HepG2 (cell line): ENCODE results near the gene PRSS36. TPM values are rescaled to one million over a fixed set of nuclear protein-coding genes. Genes with fewer than 3 reads are reported as not detected.

ENCODE experiments used
- ATAC-seq: fragments of 200-7000 bp; cut with Tn5 transposase; 3 replicates; pipeline ENCODE4 v1.9.1; 2020; ENCODE audit warnings: mild to moderate bottlenecking, moderate library complexity
- BruUV-seq: library from RNA; stranded (reverse); fragments of 400-500 nt; replicated peaks from 2 replicates; lab custom pipeline; 2021; lab: Mats Ljungman, UMichigan
- CTCF ChIA-PET: fragments of 300-600 bp; formaldehyde crosslinking; extraction: SDS; loops from one replicate; lab custom pipeline; 2021; ENCODE audit warnings: low total read pairs, inconsistent platforms, low intra/inter-chr PET ratio; lab: Yijun Ruan, JAX
- POLR2A ChIA-PET: fragments of 350-600 bp; sonication (Branson Sonifier 250); formaldehyde crosslinking; loops from one replicate; lab custom pipeline; 2020; ENCODE audit warnings: antibody characterized with exemption, inconsistent platforms; lab: Yijun Ruan, JAX
- DNase-seq: peaks from one replicate; pipeline ENCODE4 v3.0.0-alpha.2; 2015; ENCODE audit warnings: low spot score
- FAIRE-seq: peaks from 3 replicates; lab custom pipeline; 2011; peaks lifted over from hg19 to GRCh38; lab: Jason Lieb, UNC
- H2AFZ ChIP-seq: one replicate; pipeline ENCODE4 v1.6.1; 2011; ENCODE audit warnings: low read length, inconsistent platforms
- H3K27ac ChIP-seq: fragments of 300-600 bp; 3 replicates; pipeline ENCODE4 v1.8.0; 2011; ENCODE audit warnings: mixed run types, mild to moderate bottlenecking, mixed read lengths, low read length, inconsistent platforms; ENCODE audit not compliant: insufficient read depth; ENCODE audit errors: extremely low read length
- H3K27me3 ChIP-seq, 2 experiments: fragments of 200-600 bp in 1 of 2; 2 replicates in 1 of 2; 3 replicates in 1 of 2; pipeline versions ENCODE4 v1.6.0 to v1.8.0; 2011; ENCODE audit warnings: low read length in 2 of 2, mild to moderate bottlenecking in 2 of 2, moderate library complexity in 2 of 2, inconsistent platforms in 1 of 2; ENCODE audit not compliant: insufficient read depth in 2 of 2, control insufficient read depth in 1 of 2
- H3K36me3 ChIP-seq, 2 experiments: fragments of 200-600 bp in 1 of 2; replicated peaks in 1 of 2; 2 replicates in 1 of 2; 3 replicates in 1 of 2; pipeline versions ENCODE4 v1.5.1 to v1.8.0; 2011; ENCODE audit warnings: low read length in 2 of 2, inconsistent platforms in 1 of 2; ENCODE audit not compliant: insufficient read depth in 2 of 2, control insufficient read depth in 1 of 2
- H3K4me1 ChIP-seq: 2 replicates; pipeline ENCODE4 v1.5.1; 2012; ENCODE audit warnings: low read length, inconsistent platforms; ENCODE audit not compliant: insufficient read depth
- H3K4me2 ChIP-seq: 2 replicates; pipeline ENCODE4 v1.6.0; 2011; ENCODE audit warnings: low read depth, low read length, inconsistent platforms
- H3K4me3 ChIP-seq, 3 experiments: fragments of 200-600 bp in 1 of 3; sonication (generic), shearing (Covaris generic) in 1 of 3; replicated peaks in 1 of 3; 2 replicates each; pipeline ENCODE4 v1.5.1; 2011 to 2016; ENCODE audit warnings: low read length in 3 of 3, inconsistent platforms in 2 of 3, low read depth in 2 of 3, mild to moderate bottlenecking in 2 of 3, control low read depth in 1 of 3, mixed read lengths in 1 of 3; ENCODE audit not compliant: insufficient read depth in 1 of 3
- H3K79me2 ChIP-seq: one replicate; pipeline ENCODE4 v1.6.1; 2011; ENCODE audit warnings: low read length, inconsistent platforms; ENCODE audit not compliant: insufficient read depth
- H3K9ac ChIP-seq: 2 replicates; pipeline ENCODE4 v1.6.0; 2011; ENCODE audit warnings: mild to moderate bottlenecking, low read depth, low read length, inconsistent platforms; ENCODE audit not compliant: insufficient read depth
- H3K9me3 ChIP-seq: 2 replicates; pipeline ENCODE4 v1.5.1; 2012; ENCODE audit warnings: mild to moderate bottlenecking, low read length
- H4K20me1 ChIP-seq: 2 replicates; pipeline ENCODE4 v1.6.0; 2011; ENCODE audit warnings: inconsistent platforms, mild to moderate bottlenecking, low read length, moderate library complexity; ENCODE audit not compliant: insufficient read depth
- BHLHE40 ChIP-seq: IDR thresholded peaks from 2 replicates; pipeline ENCODE4 v1.6.1; 2011; ENCODE audit warnings: low read length, improper control_type of control experiment
- MEF2D ChIP-seq: sonication (generic); formaldehyde crosslinking; IDR thresholded peaks from 2 replicates; pipeline ENCODE4 v1.5.1; 2020; ENCODE audit warnings: mild to moderate bottlenecking, missing genetic modification reagents
- NFIB ChIP-seq: sonication (generic); formaldehyde crosslinking; IDR thresholded peaks from 2 replicates; pipeline ENCODE4 v1.9.0; 2021; ENCODE audit warnings: missing genetic modification reagents, mild to moderate bottlenecking, borderline replicate concordance
- NFKBIZ ChIP-seq: IDR thresholded peaks from 2 replicates; pipeline ENCODE4 v1.6.1; 2018; ENCODE audit warnings: missing genetic modification reagents, missing compliant biosample characterization
- NRL ChIP-seq: sonication (generic); formaldehyde crosslinking; IDR thresholded peaks from 2 replicates; pipeline ENCODE4 v1.5.0; 2020; ENCODE audit warnings: missing genetic modification reagents, mild to moderate bottlenecking, moderate library complexity, borderline replicate concordance
- SIN3B ChIP-seq: fragments of 150-350 bp; IDR thresholded peaks from 2 replicates; pipeline ENCODE4 v1.6.1; 2014; ENCODE audit warnings: low read length
- SMYD3 ChIP-seq: sonication (generic); formaldehyde crosslinking; IDR thresholded peaks from 2 replicates; pipeline ENCODE4 v1.8.1; 2023; ENCODE audit warnings: mild to moderate bottlenecking, missing genetic modification reagents
- SNAPC2 ChIP-seq: sonication (generic); formaldehyde crosslinking; IDR thresholded peaks from 2 replicates; pipeline ENCODE4 v1.8.1; 2022; ENCODE audit warnings: mild to moderate bottlenecking, missing genetic modification reagents
- SRSF4 ChIP-seq: fragments of 200-400 bp; formaldehyde crosslinking; IDR thresholded peaks from one replicate; pipeline ENCODE4 v1.6.1; 2018; ENCODE audit warnings: mild to moderate bottlenecking, low read depth, low read length, moderate library complexity; ENCODE audit not compliant: poor library complexity, severe bottlenecking
- TOPORS ChIP-seq: sonication (generic); formaldehyde crosslinking; IDR thresholded peaks from 2 replicates; pipeline ENCODE4 v1.8.0; 2023; ENCODE audit warnings: mild to moderate bottlenecking, missing genetic modification reagents
- ZBTB21 ChIP-seq: sonication (generic); formaldehyde crosslinking; IDR thresholded peaks from 2 replicates; pipeline ENCODE4 v1.4.0; 2020; ENCODE audit warnings: missing genetic modification reagents
- ZNF30 ChIP-seq: sonication (generic); formaldehyde crosslinking; IDR thresholded peaks from 2 replicates; pipeline ENCODE4 v1.5.0; 2020; ENCODE audit warnings: mild to moderate bottlenecking, missing genetic modification reagents
- ZNF704 ChIP-seq: sonication (generic); formaldehyde crosslinking; IDR thresholded peaks from 2 replicates; pipeline ENCODE4 v1.8.1; 2023; ENCODE audit warnings: mild to moderate bottlenecking, inconsistent platforms, moderate library complexity, missing genetic modification reagents, borderline replicate concordance
- WGBS: methylation state at CpG from one replicate; pipeline ENCODE4 v1.1.6; 2017; ENCODE audit warnings: low lambda C conversion rate; 5-methylcytosine and 5-hydroxymethylcytosine counted together
- in situ Hi-C: cut with HindIII; loops from 2 replicates; pipeline ENCODE4 v1.10.0; 2017; ENCODE audit warnings: low pct_unique_long_range_greater_than_20kb; ENCODE audit not compliant: extremely low pct_ligation_motif_present
- intact Hi-C: fragments of 100-400 bp; cut with micrococcal nuclease; formaldehyde crosslinking; loops from one replicate; pipeline ENCODE4 v1.10.0; 2022; ENCODE audit not compliant: unreplicated experiment
- polyA plus RNA-seq, 8 experiments: library from polyadenylated mRNA; depleted of rRNA in 3 of 8; stranded (reverse) in 7 of 8; unstranded in 1 of 8; fragments of >200 nt; fragmentation: Illumina TruSeq in 4 of 8; extraction: Trizol in 4 of 8; gene quantifications; 2 replicates each; pipeline versions ENCODE4 v1.2.1 to v1.2.3, GENCODE V29; 2011 to 2016; ENCODE audit warnings: low read depth in 4 of 8, missing spikeins in 1 of 8, mixed read lengths in 1 of 8; ENCODE audit not compliant: insufficient read depth in 1 of 8
- total RNA-seq, 5 experiments: library from RNA; depleted of rRNA; stranded (reverse); fragments of >200 nt; fragmentation: Illumina TruSeq; extraction: Trizol; gene quantifications; 2 replicates each; pipeline ENCODE4 v1.2.3, GENCODE V29; 2016; ENCODE audit warnings: low read depth in 1 of 5
- TF ChIP-seq, protein P1 (sequence below): sonication (generic); formaldehyde crosslinking; IDR thresholded peaks from 2 replicates; pipeline ENCODE4 v1.4.0; 2020; ENCODE audit warnings: mild to moderate bottlenecking, missing genetic modification reagents
- TF ChIP-seq, protein P2 (sequence below): sonication (generic); formaldehyde crosslinking; IDR thresholded peaks from 2 replicates; pipeline ENCODE4 v1.4.0; 2020; ENCODE audit warnings: missing genetic modification reagents, mild to moderate bottlenecking, borderline replicate concordance
- TF ChIP-seq, protein P3 (sequence below): fragments of 450-650 bp; IDR thresholded peaks from 2 replicates; pipeline ENCODE4 v1.6.1; 2017
- TF ChIP-seq, protein P4 (sequence below): IDR thresholded peaks from 2 replicates; pipeline ENCODE4 v1.6.1; 2016; ENCODE audit warnings: missing compliant biosample characterization, missing genetic modification reagents, borderline replicate concordance

The PRSS36 gene
- total and polyA plus RNA-seq, 2 of the 13 experiments (the other 11 are each of a cell fraction or from before 2014, with no cell fraction given) = 1.5 to 2.1 TPM

DNA sequence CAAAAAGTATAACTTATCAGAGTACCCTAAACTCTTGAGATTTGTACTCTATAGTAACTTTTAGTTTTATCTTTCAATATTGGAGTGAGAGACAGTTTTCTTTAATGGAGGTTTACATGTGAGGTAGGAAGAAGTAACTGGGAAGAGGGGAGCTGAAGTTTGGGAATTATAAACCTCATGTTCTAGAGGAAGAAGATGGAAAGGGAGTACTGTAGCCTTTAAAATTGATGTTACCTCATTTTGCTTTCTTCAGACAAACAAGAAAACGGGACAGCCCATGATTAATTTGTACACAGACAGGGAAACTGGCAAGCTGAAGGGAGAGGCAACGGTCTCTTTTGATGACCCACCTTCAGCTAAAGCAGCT, 39.5 kb upstream of the PRSS36 start:
- POLR2A ChIA-PET = interaction anchor here (1.2 kb wide), 1 partner anchor 9 kb away, joined by 5 read pairs; no protein-coding TSS in a partner anchor
- peaks cover 24% of the 10 kb centered on the region for H3K4me1 ChIP-seq
- no TSS peak for BruUV-seq
- no peaks in the 10 kb centered on the region for H3K9me3 ChIP-seq
- H3K27ac ChIP-seq = peak overlapping the region; percentile 3
- intact Hi-C loops (no loop called here), in situ Hi-C loops (no loop called here)
- FAIRE-seq (no peak), DNase-seq (no peak), ATAC-seq (no peak)
- peaks cover 57 to 99% of the 10 kb centered on the region in 2 experiments for H3K36me3 ChIP-seq
- no peak overlapping the region for H2AFZ ChIP-seq
- CTCF ChIA-PET = no interaction called here
- no peak overlapping the region for H3K4me2 ChIP-seq
- H3K27me3 ChIP-seq = no peaks in the 10 kb centered on the region
- WGBS = 96% methylated on average over 2 of the region's 2 CpGs
- no peak overlapping the region for H3K4me3 ChIP-seq
- H4K20me1 ChIP-seq = peaks cover 72% of the 10 kb centered on the region
- H3K79me2 ChIP-seq = peaks cover 20% of the 10 kb centered on the region
- no peak overlapping the region for H3K9ac ChIP-seq
- TF ChIP-seq SRSF4 (no peak), MEF2D (CRISPR knock-in tag) (no peak), ZNF30 (no peak), SNAPC2 (CRISPR knock-in tag) (no peak), ZNF704 (CRISPR knock-in tag) (no peak), ZBTB21 (CRISPR knock-in tag) (no peak), SIN3B (no peak), NFKBIZ (CRISPR knock-in tag) (no peak), NRL (CRISPR knock-in tag) (no peak), NFIB (no peak), BHLHE40 (no peak), SMYD3 (no peak), TOPORS (no peak)
- TF ChIP-seq, protein P1, sequence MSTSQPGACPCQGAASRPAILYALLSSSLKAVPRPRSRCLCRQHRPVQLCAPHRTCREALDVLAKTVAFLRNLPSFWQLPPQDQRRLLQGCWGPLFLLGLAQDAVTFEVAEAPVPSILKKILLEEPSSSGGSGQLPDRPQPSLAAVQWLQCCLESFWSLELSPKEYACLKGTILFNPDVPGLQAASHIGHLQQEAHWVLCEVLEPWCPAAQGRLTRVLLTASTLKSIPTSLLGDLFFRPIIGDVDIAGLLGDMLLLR = no peak
- TF ChIP-seq, protein P2, sequence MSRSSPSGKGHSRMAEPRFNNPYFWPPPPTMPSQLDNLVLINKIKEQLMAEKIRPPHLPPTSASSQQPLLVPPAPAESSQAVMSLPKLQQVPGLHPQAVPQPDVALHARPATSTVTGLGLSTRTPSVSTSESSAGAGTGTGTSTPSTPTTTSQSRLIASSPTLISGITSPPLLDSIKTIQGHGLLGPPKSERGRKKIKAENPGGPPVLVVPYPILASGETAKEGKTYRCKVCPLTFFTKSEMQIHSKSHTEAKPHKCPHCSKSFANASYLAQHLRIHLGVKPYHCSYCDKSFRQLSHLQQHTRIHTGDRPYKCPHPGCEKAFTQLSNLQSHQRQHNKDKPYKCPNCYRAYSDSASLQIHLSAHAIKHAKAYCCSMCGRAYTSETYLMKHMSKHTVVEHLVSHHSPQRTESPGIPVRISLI (CRISPR knock-in tag) = no peak
- TF ChIP-seq, protein P3, sequence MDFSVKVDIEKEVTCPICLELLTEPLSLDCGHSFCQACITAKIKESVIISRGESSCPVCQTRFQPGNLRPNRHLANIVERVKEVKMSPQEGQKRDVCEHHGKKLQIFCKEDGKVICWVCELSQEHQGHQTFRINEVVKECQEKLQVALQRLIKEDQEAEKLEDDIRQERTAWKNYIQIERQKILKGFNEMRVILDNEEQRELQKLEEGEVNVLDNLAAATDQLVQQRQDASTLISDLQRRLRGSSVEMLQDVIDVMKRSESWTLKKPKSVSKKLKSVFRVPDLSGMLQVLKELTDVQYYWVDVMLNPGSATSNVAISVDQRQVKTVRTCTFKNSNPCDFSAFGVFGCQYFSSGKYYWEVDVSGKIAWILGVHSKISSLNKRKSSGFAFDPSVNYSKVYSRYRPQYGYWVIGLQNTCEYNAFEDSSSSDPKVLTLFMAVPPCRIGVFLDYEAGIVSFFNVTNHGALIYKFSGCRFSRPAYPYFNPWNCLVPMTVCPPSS = no peak
- TF ChIP-seq, protein P4, sequence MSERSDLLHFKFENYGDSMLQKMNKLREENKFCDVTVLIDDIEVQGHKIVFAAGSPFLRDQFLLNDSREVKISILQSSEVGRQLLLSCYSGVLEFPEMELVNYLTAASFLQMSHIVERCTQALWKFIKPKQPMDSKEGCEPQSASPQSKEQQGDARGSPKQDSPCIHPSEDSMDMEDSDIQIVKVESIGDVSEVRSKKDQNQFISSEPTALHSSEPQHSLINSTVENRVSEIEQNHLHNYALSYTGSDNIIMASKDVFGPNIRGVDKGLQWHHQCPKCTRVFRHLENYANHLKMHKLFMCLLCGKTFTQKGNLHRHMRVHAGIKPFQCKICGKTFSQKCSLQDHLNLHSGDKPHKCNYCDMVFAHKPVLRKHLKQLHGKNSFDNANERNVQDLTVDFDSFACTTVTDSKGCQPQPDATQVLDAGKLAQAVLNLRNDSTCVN (CRISPR knock-in tag) = no peak
